Spleen (tissue), 11 donors: ENCODE data around the gene SLC25A40. TPM values are rescaled to one million over a fixed set of nuclear protein-coding genes. Genes with fewer than 3 reads are reported as not detected.
A peak's percentile ranks its signal among the peaks of the same experiment; 100 is the strongest.
"Not testable (repeated sequence)": the region's sequence is repeated elsewhere in the genome, so short reads cannot be mapped to it uniquely, and the experiment has no call there.

Experiments used
- DNase-seq: peaks from one replicate; pipeline ENCODE4 v3.0.0-alpha.2; 2020
- H3K27ac ChIP-seq, 8 donors: fragments of 200-600 bp; sonication (generic) in 7 of 8; 1 replicate in 4 of 8; 2 replicates in 4 of 8; pipeline versions ENCODE4 v1.5.0 to v1.8.0; 2016 to 2021; ENCODE audit warnings: inconsistent platforms in 4 of 8, mild to moderate bottlenecking in 4 of 8, moderate library complexity in 1 of 8
- H3K27me3 ChIP-seq, 7 donors: fragments of 200-600 bp; sonication (generic) in 6 of 7; replicated peaks in 1 of 7; 1 replicate in 4 of 7; 2 replicates in 3 of 7; pipeline versions ENCODE4 v1.5.0 to v1.8.0; 2016 to 2021; ENCODE audit warnings: inconsistent platforms in 3 of 7, mild to moderate bottlenecking in 1 of 7
- H3K36me3 ChIP-seq, 6 donors: fragments of 200-600 bp; sonication (generic) in 5 of 6; 1 replicate in 4 of 6; 2 replicates in 2 of 6; pipeline versions ENCODE4 v1.5.0 to v1.8.0; 2016 to 2021; ENCODE audit warnings: inconsistent platforms in 2 of 6
- H3K4me1 ChIP-seq, 6 donors: fragments of 200-600 bp; sonication (generic) in 5 of 6; 1 replicate in 3 of 6; 2 replicates in 3 of 6; pipeline versions ENCODE4 v1.5.0 to v1.8.0; 2016 to 2021; ENCODE audit warnings: inconsistent platforms in 3 of 6
- H3K4me3 ChIP-seq, 8 donors: fragments of 200-600 bp; sonication (generic) in 7 of 8; 1 replicate in 4 of 8; 2 replicates in 4 of 8; pipeline versions ENCODE4 v1.5.0 to v1.8.0; 2016 to 2021; ENCODE audit warnings: inconsistent platforms in 4 of 8, mild to moderate bottlenecking in 4 of 8, moderate library complexity in 2 of 8
- H3K9me3 ChIP-seq, 8 donors: fragments of 200-600 bp; sonication (generic) in 7 of 8; 1 replicate in 4 of 8; 2 replicates in 4 of 8; pipeline versions ENCODE4 v1.5.0 to v1.8.0; 2016 to 2021; ENCODE audit warnings: inconsistent platforms in 4 of 8
- CTCF ChIP-seq, 11 experiments: fragments of 200-600 bp in 7 of 11; fragments of 450-650 bp in 4 of 11; sonication (generic) in 4 of 11; IDR thresholded peaks in 8 of 11; conservative IDR thresholded peaks in 3 of 11; 1 replicate in 7 of 11; 2 replicates in 4 of 11; pipeline versions ENCODE4 v1.4.0 to v1.8.0; 2016 to 2021; ENCODE audit warnings: antibody characterized with exemption in 11 of 11, inconsistent platforms in 4 of 11, mild to moderate bottlenecking in 1 of 11
- POLR2A ChIP-seq, 3 donors: fragments of 450-650 bp; IDR thresholded peaks; one replicate each; pipeline ENCODE4 v1.5.1; 2017; ENCODE audit warnings: antibody characterized with exemption in 3 of 3, mild to moderate bottlenecking in 1 of 3
- POLR2AphosphoS5 ChIP-seq, 3 donors: sonication (generic); formaldehyde crosslinking; IDR thresholded peaks; one replicate each; pipeline ENCODE4 v1.5.1; 2017; ENCODE audit warnings: antibody characterized with exemption in 3 of 3
- WGBS, 5 donors: extraction: QIAGEN DNeasy Blood & Tissue Kit in 3 of 5; methylation state at CpG; one replicate each; pipeline versions ENCODE4 v1.1.5 to v1.1.7; 2013 to 2018; 5-methylcytosine and 5-hydroxymethylcytosine counted together
- intact Hi-C: fragments of 100-400 bp; cut with DNase I; formaldehyde crosslinking; loops from one replicate; pipeline ENCODE4 v1.15.0; 2023; ENCODE audit warnings: low total_unique reads
- polyA plus RNA-seq, 3 donors: library from polyadenylated mRNA; stranded (reverse); fragments of 200-250 nt; gene quantifications; one replicate each; pipeline ENCODE4 v1.2.1, GENCODE V29; 2013
- total RNA-seq, 7 donors: library from RNA; depleted of rRNA in 3 of 7; stranded (reverse); fragments of >200 nt in 3 of 7; fragmentation: NEBNext Ultra II Directional in 4 of 7; extraction: Animal tissue kit (Norgen Biotek cat#: 25700) in 4 of 7; gene quantifications; one replicate each; pipeline versions ENCODE4 v1.1.0 to v1.2.1, GENCODE V29; 2016 to 2021
- donor health status: healthy with polysubstance abuse.
- donor health status: DM: no; HTN: no; CAD: no; lungs with moderate emphysema.
- donor health status: DM: no; HTN: no; CAD: no.
- donor health status: Bipolar disorder and iron deficiency.
- donor health status: healthy.
- donor health status: DM: no; HTN: no; CAD: no.
- donor health status: DM: yes; HTN: yes; CAD: no.

SLC25A40 gene
- total and polyA plus RNA-seq, 10 donors, result 6.2 to 102 (median 40.3) TPM

GRCh38 chr7:87918740-87919139, 42.6 kb upstream of the SLC25A40 start:
- no peak for TF ChIP-seq POLR2A (IDR thresholded peaks at IDR 0.05)
- TF ChIP-seq POLR2AphosphoS5 (IDR thresholded peaks at IDR 0.05), result no peak
- no peak for TF ChIP-seq CTCF (IDR thresholded peaks at IDR 0.05 in 8 of 11, conservative IDR thresholded peaks at IDR 0.05 in 3 of 11)
- Histone ChIP-seq H3K4me1 (no peaks in the 10 kb centered on the region), H3K4me3 (no peak overlapping the region), H3K27ac (no peak overlapping the region), H3K27me3 (no peaks in the 10 kb centered on the region), H3K36me3 (no peaks in the 10 kb centered on the region), H3K9me3 (no peaks in the 10 kb centered on the region)
- DNase-seq, result no peak
- intact Hi-C loops, result no loop called here
- WGBS, 5 donors, result 43 to 85% (median 58%) methylated on average over 1 of the region's 1 CpG

GRCh38 chr7:87912121-87912520, 36.0 kb upstream of the SLC25A40 start:
- TF ChIP-seq POLR2AphosphoS5 (IDR thresholded peaks at IDR 0.05) (no peak), CTCF (IDR thresholded peaks at IDR 0.05 in 8 of 11, conservative IDR thresholded peaks at IDR 0.05 in 3 of 11) (no peak), POLR2A (IDR thresholded peaks at IDR 0.05) (no peak)
- Histone ChIP-seq H3K9me3 (no peaks in the 10 kb centered on the region), H3K27me3 (no peaks in the 10 kb centered on the region), H3K36me3 (peaks cover 0 to 10% (median 0%) of the 10 kb centered on the region in 6 donors), H3K4me3 (no peak overlapping the region), H3K27ac (no peak overlapping the region), H3K4me1 (peaks cover 0 to 2% (median 0%) of the 10 kb centered on the region in 6 donors)
- 65 to 89% (median 74%) methylated on average over 4 of the region's 4 CpGs for WGBS, 5 donors
- no peak for DNase-seq
- intact Hi-C loops, result no loop called here

- H3K36me3 ChIP-seq, result peaks cover 0 to 37% (median 3%) of the 10 kb centered on the region in 6 donors
- WGBS, 5 donors, result 96 to 99% (median 97%) methylated on average over 4 of the region's 4 CpGs
- H3K27me3 ChIP-seq, H3K9me3 ChIP-seq, intact Hi-C loops, DNase-seq, H3K27ac ChIP-seq, H3K4me3 ChIP-seq, H3K4me1 ChIP-seq: not testable (repeated sequence)
Measured at GRCh38 chr7:87908814-87909213, 32.7 kb upstream of the SLC25A40 start.

- Histone ChIP-seq H3K36me3 (peaks cover 0 to 52% (median 5%) of the 10 kb centered on the region in 6 donors), H3K27ac (peak overlapping the region in 2 of 8 donors; percentile 1 to 18)
- H3K4me3 ChIP-seq, H3K4me1 ChIP-seq, H3K9me3 ChIP-seq, intact Hi-C loops, DNase-seq, H3K27me3 ChIP-seq: not testable (repeated sequence)
- WGBS, 5 donors, result 92 to 100% (median 94%) methylated on average over 3 of the region's 3 CpGs
Measured at GRCh38 chr7:87907136-87907906, 31.2 kb upstream of the SLC25A40 start.

GRCh38 chr7:87899255-87899654, 23.1 kb upstream of the SLC25A40 start:
- intact Hi-C loops, result no loop called here
- 96 to 100% (median 99%) methylated on average over 2 of the region's 2 CpGs for WGBS, 5 donors
- TF ChIP-seq CTCF (IDR thresholded peaks at IDR 0.05 in 8 of 11, conservative IDR thresholded peaks at IDR 0.05 in 3 of 11), result no peak
- no peak for TF ChIP-seq POLR2AphosphoS5 (IDR thresholded peaks at IDR 0.05)
- TF ChIP-seq POLR2A (IDR thresholded peaks at IDR 0.05), result no peak

More at GRCh38 chr7:87899255-87899654, 23.1 kb upstream of the SLC25A40 start:
- Histone ChIP-seq H3K4me1 (no peaks in the 10 kb centered on the region), H3K36me3 (peaks cover 0 to 99% (median 18%) of the 10 kb centered on the region in 6 donors), H3K4me3 (no peak overlapping the region), H3K9me3 (no peaks in the 10 kb centered on the region), H3K27me3 (no peaks in the 10 kb centered on the region), H3K27ac (no peak overlapping the region)
- no peak for DNase-seq
